GM12878 (cell line): ENCODE data around the gene OTUB1. TPM values are rescaled to one million over a fixed set of nuclear protein-coding genes. Genes with fewer than 3 reads are reported as not detected.

Experiments
- ATAC-seq: fragments of 200-7000 bp; cut with Tn5 transposase; 3 replicates; pipeline ENCODE4 v1.9.1; 2020; ENCODE audit warnings: mild to moderate bottlenecking, moderate library complexity
- BruUV-seq: library from RNA; stranded (reverse); fragments of 400-500 nt; replicated peaks from 2 replicates; lab custom pipeline; 2021; lab: Mats Ljungman, UMichigan
- CTCF ChIA-PET: fragments of 300-600 bp; sonication (Branson Sonifier 250); formaldehyde crosslinking; extraction: SDS; loops from one replicate; lab custom pipeline; 2021; ENCODE audit warnings: inconsistent platforms; lab: Yijun Ruan, JAX
- POLR2A ChIA-PET: fragments of 350-600 bp; formaldehyde crosslinking; extraction: SDS; loops from one replicate; lab custom pipeline; 2021; ENCODE audit warnings: inconsistent platforms; lab: Charles Lee
- RAD21 ChIA-PET: fragments of 300-600 bp; sonication (Branson Sonifier 250); formaldehyde crosslinking; loops from one replicate; lab custom pipeline; 2023; ENCODE audit warnings: antibody characterized with exemption; ENCODE audit not compliant: unreplicated experiment; lab: Charles Lee
- SMC1A ChIA-PET: fragments of 300-600 bp; sonication (Branson Sonifier 250); formaldehyde crosslinking; loops from one replicate; lab custom pipeline; 2023; ENCODE audit not compliant: unreplicated experiment, uncharacterized antibody; lab: Charles Lee
- DNase-seq: peaks from one replicate; pipeline ENCODE4 v3.0.0-alpha.2; 2011; ENCODE audit warnings: low read depth, low spot score
- FAIRE-seq: peaks from 3 replicates; lab custom pipeline; 2011; peaks lifted over from hg19 to GRCh38; lab: Jason Lieb, UNC
- H2AFZ ChIP-seq: 2 replicates; pipeline ENCODE4 v1.6.0; 2011; ENCODE audit warnings: low read depth, low read length, control low read depth; ENCODE audit not compliant: control insufficient read depth
- H3K27ac ChIP-seq: 2 replicates; pipeline ENCODE4 v1.5.1; 2011; ENCODE audit warnings: control low read depth; ENCODE audit not compliant: control insufficient read depth, insufficient read depth
- H3K27me3 ChIP-seq, 2 experiments: replicated peaks in 1 of 2; 2 replicates each; pipeline versions ENCODE4 v1.6.0 to v1.6.1; 2011; ENCODE audit warnings: low read length in 1 of 2; ENCODE audit not compliant: control insufficient read depth in 2 of 2, insufficient read depth in 2 of 2
- H3K36me3 ChIP-seq, 2 experiments: 2 replicates each; pipeline ENCODE4 v1.5.1; 2011; ENCODE audit warnings: low read length in 1 of 2; ENCODE audit not compliant: control insufficient read depth in 2 of 2, insufficient read depth in 2 of 2
- H3K4me1 ChIP-seq: 2 replicates; pipeline ENCODE4 v1.6.1; 2011; ENCODE audit warnings: mild to moderate bottlenecking, low read length, moderate library complexity, mixed read lengths; ENCODE audit not compliant: control insufficient read depth, insufficient read depth
- H3K4me2 ChIP-seq: 2 replicates; pipeline ENCODE4 v1.6.0; 2011; ENCODE audit warnings: control low read depth; ENCODE audit not compliant: control insufficient read depth, insufficient read depth
- H3K4me3 ChIP-seq: fragments of 200-600 bp; sonication (generic); 2 replicates; pipeline ENCODE4 v1.5.1; 2016
- H3K79me2 ChIP-seq: 2 replicates; pipeline ENCODE4 v1.6.0; 2011; ENCODE audit warnings: low read length; ENCODE audit not compliant: control insufficient read depth, insufficient read depth
- H3K9ac ChIP-seq: 2 replicates; pipeline ENCODE4 v1.8.0; 2011; ENCODE audit warnings: low read length, control low read depth, mixed read lengths; ENCODE audit not compliant: control insufficient read depth, insufficient read depth
- H3K9me3 ChIP-seq: replicated peaks from 3 replicates; pipeline ENCODE4 v1.5.1; 2011; ENCODE audit warnings: mild to moderate bottlenecking, low read length; ENCODE audit not compliant: control insufficient read depth, insufficient read depth
- H4K20me1 ChIP-seq: 2 replicates; pipeline ENCODE4 v1.6.0; 2011; ENCODE audit not compliant: control insufficient read depth, insufficient read depth
- BCL3 ChIP-seq: IDR thresholded peaks from 2 replicates; pipeline ENCODE4 v1.6.1; 2011; ENCODE audit warnings: borderline replicate concordance, low read depth, mild to moderate bottlenecking, moderate library complexity, low read length; ENCODE audit not compliant: insufficient read depth, poor library complexity, severe bottlenecking
- EGR1 ChIP-seq, 2 experiments: IDR thresholded peaks; 1 replicate in 1 of 2; 2 replicates in 1 of 2; pipeline ENCODE4 v1.6.1; 2011 to 2012; ENCODE audit warnings: low read depth in 2 of 2, low read length in 2 of 2, borderline replicate concordance in 1 of 2, mild to moderate bottlenecking in 1 of 2, moderate library complexity in 1 of 2
- GATAD2B ChIP-seq: fragments of 450-650 bp; conservative IDR thresholded peaks from 2 replicates; pipeline ENCODE4 v1.6.1; 2017; ENCODE audit warnings: low read depth, mild to moderate bottlenecking, moderate library complexity
- IKZF1 ChIP-seq: fragments of 450-650 bp; conservative IDR thresholded peaks from 2 replicates; pipeline ENCODE4 v1.6.1; 2017; ENCODE audit warnings: antibody characterized with exemption, mild to moderate bottlenecking
- IRF4 ChIP-seq: IDR thresholded peaks from 2 replicates; pipeline ENCODE4 v1.6.1; 2011; ENCODE audit warnings: low read depth, low read length
- KLF5 ChIP-seq: fragments of 450-650 bp; IDR thresholded peaks from 2 replicates; pipeline ENCODE4 v1.6.1; 2014; ENCODE audit warnings: mild to moderate bottlenecking; ENCODE audit not compliant: partially characterized antibody
- LARP7 ChIP-seq: fragments of 450-650 bp; IDR thresholded peaks from 2 replicates; pipeline ENCODE4 v1.6.1; 2017; ENCODE audit warnings: mild to moderate bottlenecking
- RAD21 ChIP-seq: IDR thresholded peaks from 2 replicates; pipeline ENCODE4 v1.6.1; 2011; ENCODE audit warnings: mild to moderate bottlenecking, low read depth, low read length, moderate library complexity; ENCODE audit not compliant: insufficient read depth
- SMC3 ChIP-seq: IDR thresholded peaks from 2 replicates; pipeline ENCODE4 v1.6.1; 2011; ENCODE audit warnings: low read length, improper control_type of control experiment, borderline replicate concordance
- WGBS: methylation state at CpG from one replicate; pipeline ENCODE4 v1.1.6; 2016; ENCODE audit warnings: low lambda C conversion rate; ENCODE audit not compliant: insufficient replicate concordance, insufficient coverage; ENCODE audit errors: missing lambda C conversion rate; 5-methylcytosine and 5-hydroxymethylcytosine counted together
- in situ Hi-C: fragments of 300-500 bp; cut with MboI; formaldehyde crosslinking; loops from 9 replicates; pipeline ENCODE4 v1.14.3; 2018; ENCODE audit warnings: mixed read lengths
- intact Hi-C: fragments of 100-400 bp; cut with micrococcal nuclease; formaldehyde crosslinking; loops from one replicate; pipeline ENCODE4 v1.14.2; 2022; ENCODE audit not compliant: unreplicated experiment
- polyA plus RNA-seq, 11 experiments: library from polyadenylated mRNA; depleted of rRNA in 4 of 11; unstranded in 6 of 11; stranded (reverse) in 5 of 11; fragments of >200 nt; fragmentation: Nextera tagmentation in 4 of 11; fragmentation: Illumina TruSeq in 1 of 11; extraction: Ambion mirVana in 4 of 11; extraction: Trizol in 1 of 11; gene quantifications; 1 replicate in 1 of 11; 2 replicates in 10 of 11; pipeline versions ENCODE4 v1.2.1 to v1.2.3, GENCODE V29; 2011 to 2016; ENCODE audit warnings: inconsistent platforms in 2 of 11, missing spikeins in 2 of 11, low read depth in 1 of 11
- total RNA-seq, 4 experiments: library from RNA; depleted of rRNA in 3 of 4; stranded (reverse); fragments of >200 nt in 3 of 4; fragmentation: Illumina TruSeq in 1 of 4; extraction: Trizol in 1 of 4; gene quantifications; 2 replicates each; pipeline versions ENCODE4 v1.2.1 to v1.2.3, GENCODE V29; 2013 to 2021

OTUB1 gene
- total and polyA plus RNA-seq, 10 of the 15 experiments (the other 5 are each of a cell fraction or from before 2014, with no cell fraction given) = 49.6 to 225 (median 131) TPM

- TF ChIP-seq BCL3 (peak; percentile 8), IRF4 (no peak), RAD21 (peak; percentile 64), IKZF1 (no peak), KLF5 (no peak), SMC3 (peak; percentile 50; the same call in 1 of the 2 replicates), EGR1 (IDR thresholded peaks at IDR 0.05; ENCODE audit: borderline replicate concordance in 1 of 2, low read depth in 2 of 2, low read length in 2 of 2) (0 out of 3 replicates have a peak, but pooled peaks of 1 of the 2 experiments have one; percentile 2)
Observed at GRCh38 chr11:64000026-64000739, 13.9 kb downstream of the OTUB1 start (continued).

- RAD21 ChIA-PET = interaction anchor here (1.6 kb wide), 1 partner anchor 147 kb away, joined by 7 read pairs; no protein-coding TSS in a partner anchor
- CTCF ChIA-PET = interaction anchor here (1.0 to 4.1 kb wide), 6 partner anchors 16 to 183 kb away, joined by 3 to 21 read pairs (median 4); no protein-coding TSS in a partner anchor
- Histone ChIP-seq H3K9ac (no peak overlapping the region), H3K79me2 (no peaks in the 10 kb centered on the region), H4K20me1 (no peaks in the 10 kb centered on the region; the same call in 1 of the 2 replicates), H3K4me3 (no peak overlapping the region), H3K36me3 (peaks cover 0 to 25% of the 10 kb centered on the region in 2 experiments; a peak in 3 of 4 replicates), H3K27ac (no peak overlapping the region), H3K27me3 (no peaks in the 10 kb centered on the region), H3K4me2 (peak overlapping the region; percentile 38; the same call in 1 of the 2 replicates), H2AFZ (no peak overlapping the region), H3K9me3 (no peaks in the 10 kb centered on the region), H3K4me1 (no peaks in the 10 kb centered on the region; the same call in 1 of the 2 replicates)
- BruUV-seq = no TSS peak
- ATAC-seq (no peak), FAIRE-seq (no peak), DNase-seq (no peak)
- POLR2A ChIA-PET = no interaction called here
- intact Hi-C loops = loop anchor here (1.0 kb wide), 1 partner anchor 147 kb away; no protein-coding TSS in a partner anchor
- SMC1A ChIA-PET = interaction anchor here (0.6 kb wide), 1 partner anchor 303 kb away, joined by 3 read pairs; no protein-coding TSS in a partner anchor
- in situ Hi-C loops = loop anchor here (5.0 kb wide), 1 partner anchor 146 kb away; no protein-coding TSS in a partner anchor
- 0 out of 2 replicates have a peak, but pooled peaks have one; percentile 53 for TF ChIP-seq LARP7
- no peak for TF ChIP-seq GATAD2B
- TF ChIP-seq, all 136 proteins: peak for 1
- 24% methylated on average over 43 of the region's 60 CpGs for WGBS
Observed at GRCh38 chr11:64000740-64001483, 14.7 kb downstream of the OTUB1 start.
